Measurements from ENCODE around the gene C4orf50. TPM values are rescaled to one million over a fixed set of nuclear protein-coding genes. Genes with fewer than 3 reads are reported as not detected.

The C4orf50 gene
- total and polyA plus RNA-seq, 2 experiments from 2014 or later: 0.06 to 0.31 TPM

DNA sequence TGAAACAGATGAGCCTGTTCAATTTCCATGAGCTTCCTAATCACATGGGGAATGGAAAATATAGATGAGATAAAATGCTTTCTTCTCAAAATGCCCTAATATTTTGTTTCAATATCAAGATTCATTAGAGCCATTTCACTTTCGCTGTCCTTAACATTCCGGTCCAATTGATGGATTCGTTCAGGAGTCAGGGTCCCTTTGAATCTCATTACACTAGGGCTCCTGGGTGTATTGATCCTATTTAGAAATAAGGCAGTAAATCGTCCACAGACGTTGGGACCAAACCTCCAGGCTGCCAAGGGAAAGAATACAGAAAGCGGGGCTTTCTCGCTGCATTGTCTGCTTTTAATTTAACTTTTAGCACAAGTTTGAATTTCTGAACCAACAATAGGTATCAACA is 104.8 kb downstream of the C4orf50 start:
- Histone ChIP-seq H3K36me3 (ENCODE audit: insufficient read depth) (no peaks in the 10 kb centered on the region), H3K79me2 (replicated peaks; ENCODE audit: insufficient read depth) (no peaks in the 10 kb centered on the region), H3K27me3 (ENCODE audit: insufficient read depth) (peaks cover 1% of the 10 kb centered on the region; the same call in 1 of the 2 replicates), H2AFZ (no peak overlapping the region), H3F3A (replicated peaks; ENCODE audit: low read depth) (0 out of 2 replicates have a peak, but pooled peaks cover 3% of the 10 kb centered on the region), H3K9me2 (ENCODE audit: insufficient read depth) (no peaks in the 10 kb centered on the region), H3K27ac (ENCODE audit: low read depth) (no peak overlapping the region), H3K4me2 (peak overlapping the region; percentile 46), H3K4me1 (ENCODE audit: insufficient read depth) (peaks cover 22% of the 10 kb centered on the region), H3K4me3 (no peak overlapping the region), H4K20me1 (replicated peaks; ENCODE audit: insufficient read depth) (no peaks in the 10 kb centered on the region)
- ATAC-seq (no peak), DNase-seq (ENCODE audit: low spot score) (no peak)
- Mint-ChIP-seq H3K4me3 (no peak overlapping the region), H3K27ac (no peak overlapping the region), H3K4me1 (peaks cover 33% of the 10 kb centered on the region), H3K36me3 (ENCODE audit: low read depth) (peaks cover 9% of the 10 kb centered on the region; the same call in 2 of the 3 replicates), H3K27me3 (ENCODE audit: insufficient read depth, low read depth, poor library complexity) (peaks cover 8% of the 10 kb centered on the region), H3K9me3 (peaks cover 16% of the 10 kb centered on the region; the same call in 2 of the 3 replicates)
- TF ChIP-seq JUNB (IDR thresholded peaks at IDR 0.05; ENCODE audit: unreplicated experiment): no peak
- TF ChIP-seq, protein P1, sequence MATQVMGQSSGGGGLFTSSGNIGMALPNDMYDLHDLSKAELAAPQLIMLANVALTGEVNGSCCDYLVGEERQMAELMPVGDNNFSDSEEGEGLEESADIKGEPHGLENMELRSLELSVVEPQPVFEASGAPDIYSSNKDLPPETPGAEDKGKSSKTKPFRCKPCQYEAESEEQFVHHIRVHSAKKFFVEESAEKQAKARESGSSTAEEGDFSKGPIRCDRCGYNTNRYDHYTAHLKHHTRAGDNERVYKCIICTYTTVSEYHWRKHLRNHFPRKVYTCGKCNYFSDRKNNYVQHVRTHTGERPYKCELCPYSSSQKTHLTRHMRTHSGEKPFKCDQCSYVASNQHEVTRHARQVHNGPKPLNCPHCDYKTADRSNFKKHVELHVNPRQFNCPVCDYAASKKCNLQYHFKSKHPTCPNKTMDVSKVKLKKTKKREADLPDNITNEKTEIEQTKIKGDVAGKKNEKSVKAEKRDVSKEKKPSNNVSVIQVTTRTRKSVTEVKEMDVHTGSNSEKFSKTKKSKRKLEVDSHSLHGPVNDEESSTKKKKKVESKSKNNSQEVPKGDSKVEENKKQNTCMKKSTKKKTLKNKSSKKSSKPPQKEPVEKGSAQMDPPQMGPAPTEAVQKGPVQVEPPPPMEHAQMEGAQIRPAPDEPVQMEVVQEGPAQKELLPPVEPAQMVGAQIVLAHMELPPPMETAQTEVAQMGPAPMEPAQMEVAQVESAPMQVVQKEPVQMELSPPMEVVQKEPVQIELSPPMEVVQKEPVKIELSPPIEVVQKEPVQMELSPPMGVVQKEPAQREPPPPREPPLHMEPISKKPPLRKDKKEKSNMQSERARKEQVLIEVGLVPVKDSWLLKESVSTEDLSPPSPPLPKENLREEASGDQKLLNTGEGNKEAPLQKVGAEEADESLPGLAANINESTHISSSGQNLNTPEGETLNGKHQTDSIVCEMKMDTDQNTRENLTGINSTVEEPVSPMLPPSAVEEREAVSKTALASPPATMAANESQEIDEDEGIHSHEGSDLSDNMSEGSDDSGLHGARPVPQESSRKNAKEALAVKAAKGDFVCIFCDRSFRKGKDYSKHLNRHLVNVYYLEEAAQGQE (IDR thresholded peaks at IDR 0.05; ENCODE audit: unreplicated experiment): no peak
- no peak for TF ChIP-seq EZH2phosphoT487 (IDR thresholded peaks at IDR 0.05; ENCODE audit: unreplicated experiment)
- no peak for TF ChIP-seq EZH2 (IDR thresholded peaks at IDR 0.05; ENCODE audit: low read depth, unreplicated experiment)
- TF ChIP-seq ZNF331 (CRISPR knock-in tag; IDR thresholded peaks at IDR 0.05; ENCODE audit: low read depth): no peak
- no peak for TF ChIP-seq CREB1 (CRISPR knock-in tag; IDR thresholded peaks at IDR 0.05; ENCODE audit: low read depth)
- no peak for TF ChIP-seq POLR2AphosphoS5 (IDR thresholded peaks at IDR 0.05; ENCODE audit: low read depth)
- TF ChIP-seq, protein P2, sequence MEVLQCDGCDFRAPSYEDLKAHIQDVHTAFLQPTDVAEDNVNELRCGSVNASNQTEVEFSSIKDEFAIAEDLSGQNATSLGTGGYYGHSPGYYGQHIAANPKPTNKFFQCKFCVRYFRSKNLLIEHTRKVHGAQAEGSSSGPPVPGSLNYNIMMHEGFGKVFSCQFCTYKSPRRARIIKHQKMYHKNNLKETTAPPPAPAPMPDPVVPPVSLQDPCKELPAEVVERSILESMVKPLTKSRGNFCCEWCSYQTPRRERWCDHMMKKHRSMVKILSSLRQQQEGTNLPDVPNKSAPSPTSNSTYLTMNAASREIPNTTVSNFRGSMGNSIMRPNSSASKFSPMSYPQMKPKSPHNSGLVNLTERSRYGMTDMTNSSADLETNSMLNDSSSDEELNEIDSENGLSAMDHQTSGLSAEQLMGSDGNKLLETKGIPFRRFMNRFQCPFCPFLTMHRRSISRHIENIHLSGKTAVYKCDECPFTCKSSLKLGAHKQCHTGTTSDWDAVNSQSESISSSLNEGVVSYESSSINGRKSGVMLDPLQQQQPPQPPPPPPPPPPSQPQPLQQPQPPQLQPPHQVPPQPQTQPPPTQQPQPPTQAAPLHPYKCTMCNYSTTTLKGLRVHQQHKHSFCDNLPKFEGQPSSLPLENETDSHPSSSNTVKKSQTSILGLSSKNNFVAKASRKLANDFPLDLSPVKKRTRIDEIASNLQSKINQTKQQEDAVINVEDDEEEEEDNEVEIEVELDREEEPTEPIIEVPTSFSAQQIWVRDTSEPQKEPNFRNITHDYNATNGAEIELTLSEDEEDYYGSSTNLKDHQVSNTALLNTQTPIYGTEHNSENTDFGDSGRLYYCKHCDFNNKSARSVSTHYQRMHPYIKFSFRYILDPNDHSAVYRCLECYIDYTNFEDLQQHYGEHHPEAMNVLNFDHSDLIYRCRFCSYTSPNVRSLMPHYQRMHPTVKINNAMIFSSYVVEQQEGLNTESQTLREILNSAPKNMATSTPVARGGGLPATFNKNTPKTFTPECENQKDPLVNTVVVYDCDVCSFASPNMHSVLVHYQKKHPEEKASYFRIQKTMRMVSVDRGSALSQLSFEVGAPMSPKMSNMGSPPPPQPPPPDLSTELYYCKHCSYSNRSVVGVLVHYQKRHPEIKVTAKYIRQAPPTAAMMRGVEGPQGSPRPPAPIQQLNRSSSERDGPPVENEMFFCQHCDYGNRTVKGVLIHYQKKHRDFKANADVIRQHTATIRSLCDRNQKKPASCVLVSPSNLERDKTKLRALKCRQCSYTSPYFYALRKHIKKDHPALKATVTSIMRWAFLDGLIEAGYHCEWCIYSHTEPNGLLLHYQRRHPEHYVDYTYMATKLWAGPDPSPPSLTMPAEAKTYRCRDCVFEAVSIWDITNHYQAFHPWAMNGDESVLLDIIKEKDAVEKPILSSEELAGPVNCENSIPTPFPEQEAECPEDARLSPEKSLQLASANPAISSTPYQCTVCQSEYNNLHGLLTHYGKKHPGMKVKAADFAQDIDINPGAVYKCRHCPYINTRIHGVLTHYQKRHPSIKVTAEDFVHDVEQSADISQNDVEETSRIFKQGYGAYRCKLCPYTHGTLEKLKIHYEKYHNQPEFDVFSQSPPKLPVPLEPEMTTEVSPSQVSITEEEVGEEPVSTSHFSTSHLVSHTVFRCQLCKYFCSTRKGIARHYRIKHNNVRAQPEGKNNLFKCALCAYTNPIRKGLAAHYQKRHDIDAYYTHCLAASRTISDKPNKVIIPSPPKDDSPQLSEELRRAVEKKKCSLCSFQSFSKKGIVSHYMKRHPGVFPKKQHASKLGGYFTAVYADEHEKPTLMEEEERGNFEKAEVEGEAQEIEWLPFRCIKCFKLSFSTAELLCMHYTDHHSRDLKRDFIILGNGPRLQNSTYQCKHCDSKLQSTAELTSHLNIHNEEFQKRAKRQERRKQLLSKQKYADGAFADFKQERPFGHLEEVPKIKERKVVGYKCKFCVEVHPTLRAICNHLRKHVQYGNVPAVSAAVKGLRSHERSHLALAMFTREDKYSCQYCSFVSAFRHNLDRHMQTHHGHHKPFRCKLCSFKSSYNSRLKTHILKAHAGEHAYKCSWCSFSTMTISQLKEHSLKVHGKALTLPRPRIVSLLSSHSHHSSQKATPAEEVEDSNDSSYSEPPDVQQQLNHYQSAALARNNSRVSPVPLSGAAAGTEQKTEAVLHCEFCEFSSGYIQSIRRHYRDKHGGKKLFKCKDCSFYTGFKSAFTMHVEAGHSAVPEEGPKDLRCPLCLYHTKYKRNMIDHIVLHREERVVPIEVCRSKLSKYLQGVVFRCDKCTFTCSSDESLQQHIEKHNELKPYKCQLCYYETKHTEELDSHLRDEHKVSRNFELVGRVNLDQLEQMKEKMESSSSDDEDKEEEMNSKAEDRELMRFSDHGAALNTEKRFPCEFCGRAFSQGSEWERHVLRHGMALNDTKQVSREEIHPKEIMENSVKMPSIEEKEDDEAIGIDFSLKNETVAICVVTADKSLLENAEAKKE (CRISPR knock-in tag; IDR thresholded peaks at IDR 0.05): no peak
- no peak for TF ChIP-seq ZNF114 (CRISPR knock-in tag; IDR thresholded peaks at IDR 0.05)
- TF ChIP-seq NANOG (IDR thresholded peaks at IDR 0.05; ENCODE audit: borderline replicate concordance): no peak
- TF ChIP-seq, protein P3, sequence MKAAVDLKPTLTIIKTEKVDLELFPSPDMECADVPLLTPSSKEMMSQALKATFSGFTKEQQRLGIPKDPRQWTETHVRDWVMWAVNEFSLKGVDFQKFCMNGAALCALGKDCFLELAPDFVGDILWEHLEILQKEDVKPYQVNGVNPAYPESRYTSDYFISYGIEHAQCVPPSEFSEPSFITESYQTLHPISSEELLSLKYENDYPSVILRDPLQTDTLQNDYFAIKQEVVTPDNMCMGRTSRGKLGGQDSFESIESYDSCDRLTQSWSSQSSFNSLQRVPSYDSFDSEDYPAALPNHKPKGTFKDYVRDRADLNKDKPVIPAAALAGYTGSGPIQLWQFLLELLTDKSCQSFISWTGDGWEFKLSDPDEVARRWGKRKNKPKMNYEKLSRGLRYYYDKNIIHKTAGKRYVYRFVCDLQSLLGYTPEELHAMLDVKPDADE (IDR thresholded peaks at IDR 0.05): no peak
- no peak for TF ChIP-seq STAT1 (IDR thresholded peaks at IDR 0.05; ENCODE audit: unreplicated experiment)
- TF ChIP-seq, protein P4, sequence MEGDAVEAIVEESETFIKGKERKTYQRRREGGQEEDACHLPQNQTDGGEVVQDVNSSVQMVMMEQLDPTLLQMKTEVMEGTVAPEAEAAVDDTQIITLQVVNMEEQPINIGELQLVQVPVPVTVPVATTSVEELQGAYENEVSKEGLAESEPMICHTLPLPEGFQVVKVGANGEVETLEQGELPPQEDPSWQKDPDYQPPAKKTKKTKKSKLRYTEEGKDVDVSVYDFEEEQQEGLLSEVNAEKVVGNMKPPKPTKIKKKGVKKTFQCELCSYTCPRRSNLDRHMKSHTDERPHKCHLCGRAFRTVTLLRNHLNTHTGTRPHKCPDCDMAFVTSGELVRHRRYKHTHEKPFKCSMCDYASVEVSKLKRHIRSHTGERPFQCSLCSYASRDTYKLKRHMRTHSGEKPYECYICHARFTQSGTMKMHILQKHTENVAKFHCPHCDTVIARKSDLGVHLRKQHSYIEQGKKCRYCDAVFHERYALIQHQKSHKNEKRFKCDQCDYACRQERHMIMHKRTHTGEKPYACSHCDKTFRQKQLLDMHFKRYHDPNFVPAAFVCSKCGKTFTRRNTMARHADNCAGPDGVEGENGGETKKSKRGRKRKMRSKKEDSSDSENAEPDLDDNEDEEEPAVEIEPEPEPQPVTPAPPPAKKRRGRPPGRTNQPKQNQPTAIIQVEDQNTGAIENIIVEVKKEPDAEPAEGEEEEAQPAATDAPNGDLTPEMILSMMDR (conservative IDR thresholded peaks at IDR 0.05; ENCODE audit: low read depth in 2 of 2): no peak

All from GM23338 (cell line).